T-helper 2 cell treated with Interferon-gamma antibody and Interleukin-4, amounts not matched to agents 100 ng/mL and 5 ng/mL, for 36 hours (primary cell): Measurements from ENCODE around the gene FABP7. TPM values are rescaled to one million over a fixed set of nuclear protein-coding genes. Genes with fewer than 3 reads are reported as not detected.
"Not testable (repeated sequence)": the region's sequence is repeated elsewhere in the genome, so short reads cannot be mapped to it uniquely, and the experiment has no call there.

Source experiments
- intact Hi-C: fragments of 100-400 bp; cut with micrococcal nuclease; formaldehyde crosslinking; loops from one replicate; pipeline ENCODE4 v1.15.1; 2023
- total RNA-seq: library from RNA; stranded (reverse); gene quantifications from 2 replicates; pipeline ENCODE4 v1.2.3, GENCODE V29; 2022

FABP7 gene
- total RNA-seq, result not detected in 2 replicates

GRCh38 chr6:122779667-122780066 lies at the start of gene FABP7:
TSS of gene FABP7 (plus strand) at chr6:122779716. CDS start at chr6:122779795, 79 bp downstream.
- intact Hi-C loops, result no loop called here

DNA sequence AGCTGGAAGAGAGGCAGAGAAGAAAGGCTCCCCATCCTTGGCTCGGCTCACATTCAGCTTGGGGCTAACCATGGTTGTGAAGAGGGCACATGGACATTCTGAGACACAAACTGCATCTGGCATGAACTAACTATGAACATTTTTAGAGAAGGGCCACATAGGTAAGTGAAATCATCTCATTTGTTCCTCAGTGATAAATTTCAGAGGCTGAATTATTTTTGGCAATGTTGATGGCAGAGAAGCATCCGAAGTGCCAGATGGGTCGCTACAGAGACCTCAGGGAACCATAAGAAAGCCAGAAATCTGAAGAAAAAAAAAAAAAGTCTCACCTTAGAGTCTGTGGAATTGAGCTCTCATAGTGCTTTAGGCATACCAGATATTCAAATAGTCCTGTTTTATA lies 49.2 kb upstream of the FABP7 start:
- intact Hi-C loops, result loop anchor here (1.0 to 10.0 kb wide), 3 partner anchors 109 to 586 kb away; no protein-coding TSS in a partner anchor

GRCh38 chr6:122730775-122731386 lies 48.6 kb upstream of the FABP7 start:
- intact Hi-C loops, result loop anchor here (1.0 to 10.0 kb wide), 3 partner anchors 108 to 585 kb away; no protein-coding TSS in a partner anchor

- intact Hi-C loops, result loop anchor here (10.0 kb wide), 1 partner anchor 238 kb away; no protein-coding TSS in a partner anchor
These were observed 46.3 kb upstream of the FABP7 start for GRCh38 chr6:122733259-122733658.

DNA sequence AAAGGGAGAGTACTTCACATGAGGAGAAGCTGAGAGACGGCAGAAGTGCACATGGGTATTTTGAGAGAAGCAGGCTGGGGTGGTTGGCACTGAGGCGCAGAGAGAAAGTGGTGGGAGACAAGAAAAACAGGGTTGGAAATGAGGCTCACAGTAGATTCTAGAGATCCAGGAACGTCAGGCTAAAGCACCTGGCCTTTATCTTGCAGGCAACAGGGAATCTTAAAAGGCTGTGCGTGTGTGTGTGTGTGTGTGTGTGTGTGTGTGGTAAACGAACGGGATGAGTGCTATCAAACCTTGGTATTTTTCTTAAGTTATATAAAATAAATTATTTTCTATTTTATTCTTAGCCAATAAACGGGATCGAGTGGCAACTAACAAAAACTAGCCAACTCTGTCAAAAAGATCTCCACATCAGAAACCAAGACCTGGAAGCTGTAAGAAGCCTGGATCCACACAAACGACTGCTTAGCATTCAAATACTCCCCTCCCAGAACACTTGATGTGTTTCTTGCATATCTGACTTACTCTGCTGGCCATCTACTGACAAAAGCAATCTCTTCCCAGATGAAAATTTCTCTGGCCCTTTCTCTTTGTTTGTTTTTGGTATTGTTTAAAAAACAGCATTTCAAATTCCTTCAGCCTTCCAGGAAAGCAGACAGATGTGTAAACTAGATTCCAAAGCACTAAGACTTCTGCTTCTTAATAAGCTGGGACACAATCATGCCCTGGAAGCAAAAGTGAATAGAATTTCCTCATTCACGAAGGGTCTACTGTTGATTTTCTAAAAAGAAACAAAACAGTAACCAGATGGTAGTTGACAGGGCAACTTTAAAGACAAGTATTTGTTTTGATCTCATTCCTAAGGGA lies 44.8 kb upstream of the FABP7 start:
- intact Hi-C loops, result loop anchor here (10.0 kb wide), 1 partner anchor 240 kb away; no protein-coding TSS in a partner anchor

- intact Hi-C loops, result loop anchor here (10.0 kb wide), 1 partner anchor 241 kb away; no protein-coding TSS in a partner anchor
These were observed 43.9 kb upstream of the FABP7 start for GRCh38 chr6:122735582-122735981.

GRCh38 chr6:122736163-122736562 lies 43.4 kb upstream of the FABP7 start:
- intact Hi-C loops, result loop anchor here (10.0 kb wide), 1 partner anchor 241 kb away; no protein-coding TSS in a partner anchor

DNA sequence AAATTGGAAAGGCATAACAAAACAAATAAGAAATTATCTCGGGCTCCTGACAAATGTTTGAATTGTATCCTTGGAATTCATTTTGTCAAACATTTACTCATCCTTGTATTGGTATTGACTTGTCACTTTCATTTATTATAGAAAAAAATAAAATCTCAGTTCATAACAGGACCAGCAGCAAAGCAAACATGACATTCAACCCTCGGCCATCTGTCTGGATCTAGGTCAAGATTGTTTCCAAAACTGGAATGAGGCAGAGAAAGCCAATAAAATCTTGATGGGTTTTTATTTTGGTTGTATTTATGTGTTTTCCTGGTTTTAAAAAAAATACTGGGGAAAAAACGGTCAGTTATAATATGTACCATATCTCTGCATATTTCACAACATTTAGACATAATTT lies 42.9 kb upstream of the FABP7 start:
- intact Hi-C loops, result loop anchor here (10.0 kb wide), 1 partner anchor 242 kb away; no protein-coding TSS in a partner anchor

GRCh38 chr6:122740091-122740490 lies 39.4 kb upstream of the FABP7 start:
- intact Hi-C loops, result no loop called here

GRCh38 chr6:122740936-122741335 lies 38.6 kb upstream of the FABP7 start:
- intact Hi-C loops, result no loop called here

DNA sequence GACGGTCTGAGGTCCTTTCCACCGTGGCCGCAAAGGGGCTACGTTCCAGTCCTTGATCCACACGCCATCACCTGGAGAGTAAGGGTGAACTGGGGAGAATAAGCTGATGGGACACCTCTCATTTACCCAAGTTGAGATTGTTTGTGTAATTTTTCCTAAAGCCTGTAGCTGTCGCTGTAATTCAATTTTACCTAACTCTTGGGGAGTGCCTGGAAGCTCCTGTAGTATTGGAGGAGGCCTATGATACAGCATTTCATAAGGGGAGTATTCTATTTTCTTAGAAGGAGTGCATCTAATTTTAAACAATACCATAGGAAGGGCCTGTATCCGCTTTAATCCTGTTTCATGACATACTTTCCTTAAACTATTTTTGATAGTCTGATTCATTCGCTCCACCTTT lies 35.3 kb upstream of the FABP7 start:
- intact Hi-C loops, result loop anchor here (1.0 kb wide), 1 partner anchor 95 kb away; no protein-coding TSS in a partner anchor

DNA sequence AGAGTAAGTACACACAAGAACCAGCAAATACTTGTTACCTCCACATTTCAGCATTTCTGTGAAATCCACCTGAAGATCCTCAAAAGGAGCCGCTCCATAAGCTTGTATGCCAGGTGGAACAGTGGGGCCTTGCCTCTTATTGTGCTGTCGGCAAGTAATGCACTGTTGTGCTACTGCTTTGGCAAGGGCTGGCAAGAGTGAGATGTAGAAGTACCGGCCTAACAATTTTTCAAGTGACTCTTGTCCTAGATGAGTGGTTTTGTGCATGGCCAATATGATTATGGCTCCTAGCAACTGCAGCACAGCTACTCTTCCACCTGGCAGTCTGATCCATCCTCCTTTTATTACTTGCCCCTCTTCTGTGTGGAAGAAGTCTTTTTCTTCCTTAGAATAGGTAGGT lies 34.7 kb upstream of the FABP7 start:
- intact Hi-C loops, result loop anchor here (1.0 kb wide), 1 partner anchor 94 kb away; no protein-coding TSS in a partner anchor

- intact Hi-C loops, result no loop called here
These were observed 32.8 kb upstream of the FABP7 start for GRCh38 chr6:122746688-122747087.

- intact Hi-C loops, result no loop called here
These were observed 31.9 kb upstream of the FABP7 start for GRCh38 chr6:122747573-122747972.

DNA sequence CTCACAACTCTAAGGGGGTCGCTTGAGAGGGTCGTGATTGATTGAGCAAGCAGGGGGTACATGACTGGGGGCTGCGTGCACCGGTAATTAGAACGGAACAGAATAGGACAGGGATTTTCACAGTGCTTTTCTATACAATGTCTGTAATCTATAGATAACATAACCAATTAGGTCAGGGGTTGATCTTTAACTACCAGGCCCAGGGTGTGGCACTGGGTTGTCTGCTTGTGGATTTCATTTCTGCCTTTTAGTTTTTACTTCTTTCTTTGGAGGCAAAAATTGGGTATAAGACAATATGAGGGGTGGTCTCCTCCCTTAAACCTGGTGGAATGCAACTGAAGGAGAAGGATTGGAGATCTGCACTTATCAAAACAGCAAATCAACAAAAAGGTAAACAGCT lies 30.6 kb upstream of the FABP7 start:
- intact Hi-C loops, result not testable (repeated sequence)

GRCh38 chr6:122749451-122750050 lies 30.0 kb upstream of the FABP7 start:
- intact Hi-C loops, result no loop called here

DNA sequence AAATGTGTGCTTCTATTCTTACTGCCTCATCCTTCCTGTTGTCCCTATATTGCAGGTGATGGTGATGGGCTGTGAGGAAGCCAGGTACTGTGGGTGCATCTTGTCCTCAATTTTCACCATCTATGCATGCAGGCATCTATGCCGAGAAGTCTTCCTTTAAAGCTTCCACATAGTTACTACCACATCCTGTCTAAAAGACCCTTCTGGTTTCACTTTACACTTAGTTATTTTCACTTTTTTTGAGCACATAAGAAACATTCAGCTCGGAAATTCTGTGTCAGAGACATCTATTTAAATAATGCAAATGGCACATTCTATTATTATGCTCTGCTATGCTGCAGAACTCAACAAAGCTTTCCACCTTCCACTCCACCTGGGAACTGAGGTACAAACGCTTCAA lies 28.2 kb upstream of the FABP7 start:
- intact Hi-C loops, result no loop called here

DNA sequence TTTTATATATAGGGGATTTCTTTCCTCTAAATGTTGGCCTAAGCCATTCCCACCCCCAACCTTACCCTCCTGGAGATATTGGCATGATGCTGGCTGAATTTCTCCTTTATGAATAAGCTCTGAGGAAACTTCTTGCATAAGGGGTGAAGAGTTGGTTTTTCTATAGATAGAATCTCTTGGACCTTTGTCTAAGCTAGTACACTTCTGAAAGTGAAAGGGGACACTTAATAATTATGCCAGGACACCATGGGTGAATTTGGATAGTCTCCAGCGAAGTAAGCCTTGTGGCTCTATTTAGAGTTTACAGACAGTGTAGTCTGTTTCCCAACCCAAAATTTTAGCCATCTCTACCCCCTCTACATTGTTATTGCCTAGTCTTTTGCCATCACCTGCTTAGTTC lies 27.1 kb upstream of the FABP7 start:
- intact Hi-C loops, result no loop called here

DNA sequence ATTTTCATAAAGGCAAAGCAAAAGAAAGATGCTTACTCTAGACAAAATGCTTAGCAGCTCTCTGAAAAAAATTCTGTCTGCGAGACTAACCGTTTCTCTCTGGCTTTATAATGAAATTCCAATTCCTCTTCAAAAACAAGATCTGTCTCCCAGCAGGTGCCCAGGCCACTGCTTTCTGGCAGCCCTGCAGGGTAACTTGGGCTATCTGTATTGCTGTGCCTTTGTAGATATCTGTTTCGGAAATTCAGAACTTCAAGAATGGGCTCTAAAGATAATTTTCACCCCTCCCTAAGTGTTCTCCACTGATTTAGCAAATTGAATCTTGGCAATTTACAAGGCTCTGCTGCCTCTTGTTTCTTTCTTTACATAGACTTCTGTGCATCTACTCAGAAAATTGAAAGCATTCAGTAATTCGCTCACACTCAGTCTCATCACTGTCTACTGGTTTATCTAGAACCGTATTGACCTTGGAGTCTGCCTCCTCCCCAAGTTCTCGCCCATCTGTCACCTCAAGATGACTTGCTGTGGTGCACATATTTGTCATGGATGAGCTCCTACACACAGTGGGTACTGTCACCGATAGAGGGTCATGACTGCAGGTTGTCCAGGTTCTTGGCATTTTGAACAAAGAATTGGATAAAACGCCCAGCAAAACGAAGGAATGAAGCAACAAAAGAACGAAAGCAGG lies 26.4 kb upstream of the FABP7 start:
- intact Hi-C loops, result no loop called here

DNA sequence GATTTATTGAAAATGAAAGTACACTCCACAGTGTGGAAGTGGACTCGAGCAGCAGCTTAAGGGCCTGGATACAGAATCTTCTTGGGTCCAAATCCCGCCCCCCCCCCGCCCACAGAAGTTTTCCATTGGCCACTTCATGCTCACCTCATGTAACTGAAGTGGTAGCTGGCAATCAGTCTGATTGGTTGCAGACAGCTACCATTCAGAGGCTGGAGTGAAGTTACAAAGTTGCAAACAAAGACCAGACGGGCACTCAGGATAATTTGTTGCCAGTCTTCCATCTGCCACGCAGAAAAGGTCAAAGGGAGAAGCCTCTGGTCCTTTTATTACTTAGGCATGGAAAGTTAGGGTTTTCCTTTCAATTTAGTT lies 25.8 kb upstream of the FABP7 start:
- intact Hi-C loops, result loop anchor here (2.0 kb wide), 1 partner anchor 35 kb away; the partner anchor contains the start of gene SMPDL3A

DNA sequence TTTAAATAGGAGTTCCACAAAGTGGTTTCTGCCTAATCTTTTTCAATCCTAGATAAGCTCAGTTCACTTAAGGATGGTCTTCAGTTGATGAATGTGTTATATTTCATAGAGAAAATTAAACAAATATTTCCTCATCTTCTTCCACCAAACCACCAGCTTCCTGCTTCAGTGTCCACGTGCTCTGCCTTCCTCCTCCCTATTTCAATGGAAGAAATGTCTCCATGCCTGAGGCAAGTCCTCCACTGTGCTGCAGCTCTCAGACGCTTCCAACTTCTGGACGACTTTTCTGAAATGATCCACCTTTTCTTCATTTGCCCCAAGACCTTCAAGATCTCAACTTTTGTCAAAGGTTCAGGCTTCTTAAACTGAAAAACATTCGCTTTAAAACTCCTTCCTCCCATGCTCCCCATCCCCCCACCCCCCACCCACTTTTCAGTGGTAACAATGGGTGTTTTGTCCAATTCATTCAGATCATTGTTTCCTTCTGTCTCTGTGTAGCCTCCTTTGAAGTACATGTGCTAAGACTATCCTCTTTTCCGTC lies 25.3 kb upstream of the FABP7 start:
- intact Hi-C loops, result loop anchor here (2.0 kb wide), 1 partner anchor 35 kb away; the partner anchor contains the start of gene SMPDL3A
